AG20443 (cell line): ENCODE data around the gene DHDDS.

Source experiments
- DNase-seq: peaks from one replicate; pipeline ENCODE4 v3.0.0; 2012; ENCODE audit warnings: low spot score, mixed read lengths

The DHDDS gene

DNA sequence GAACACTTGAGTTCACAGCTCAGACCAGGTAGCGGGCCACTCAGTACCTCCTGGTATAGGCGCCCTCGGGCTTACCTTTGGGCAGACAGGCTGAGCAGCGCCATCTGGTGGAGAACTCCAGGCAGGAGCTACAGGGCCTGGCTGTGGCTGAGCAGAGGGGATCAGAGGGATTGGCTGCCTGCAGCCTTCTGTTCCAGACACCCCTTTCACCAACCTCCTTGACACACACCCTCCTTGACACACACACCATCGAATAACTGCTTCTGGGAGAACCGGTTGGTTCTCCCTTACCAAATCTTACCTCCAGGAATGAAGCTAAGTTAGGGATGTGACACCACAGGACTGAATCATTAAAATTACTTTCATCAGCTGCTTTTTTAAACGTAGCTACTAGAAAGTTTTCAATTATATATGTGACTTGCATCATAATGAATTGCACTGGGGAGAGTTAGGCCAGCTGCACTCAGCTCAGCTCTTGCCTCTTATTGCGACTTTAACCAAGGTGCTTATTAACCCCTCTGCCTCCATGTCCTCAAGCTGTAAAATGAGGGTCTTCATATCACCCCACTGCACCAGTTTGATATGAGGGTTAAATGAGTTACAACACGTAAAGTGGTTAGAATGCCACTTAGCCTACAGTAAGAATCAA, 14.9 kb upstream of the DHDDS start:
- DNase-seq: peak; percentile 86

DNA sequence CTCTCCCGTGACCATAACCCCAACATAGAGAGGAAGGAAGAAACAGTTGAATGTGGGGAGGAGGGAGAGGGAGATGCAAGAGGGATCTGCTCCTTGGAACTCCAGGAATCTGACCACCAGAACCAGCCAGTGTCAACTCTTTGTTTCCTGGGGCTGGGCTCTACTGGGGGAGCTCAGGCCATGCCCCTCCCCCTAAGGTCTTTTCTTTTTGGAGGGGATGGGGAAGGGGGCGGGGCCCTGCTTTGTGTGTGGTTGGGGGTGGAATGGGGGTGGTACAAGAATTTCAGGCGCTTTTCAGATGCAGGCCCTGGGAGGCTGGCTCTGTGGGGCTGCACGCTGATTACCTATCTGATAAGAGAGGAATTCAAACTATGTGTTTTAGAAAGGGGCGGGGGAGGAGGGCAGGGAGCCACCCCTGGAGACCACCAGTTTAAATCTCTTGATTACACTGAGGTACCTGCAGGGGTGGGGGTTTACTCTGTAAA, 13.2 kb upstream of the DHDDS start:
- no peak for DNase-seq

DNA sequence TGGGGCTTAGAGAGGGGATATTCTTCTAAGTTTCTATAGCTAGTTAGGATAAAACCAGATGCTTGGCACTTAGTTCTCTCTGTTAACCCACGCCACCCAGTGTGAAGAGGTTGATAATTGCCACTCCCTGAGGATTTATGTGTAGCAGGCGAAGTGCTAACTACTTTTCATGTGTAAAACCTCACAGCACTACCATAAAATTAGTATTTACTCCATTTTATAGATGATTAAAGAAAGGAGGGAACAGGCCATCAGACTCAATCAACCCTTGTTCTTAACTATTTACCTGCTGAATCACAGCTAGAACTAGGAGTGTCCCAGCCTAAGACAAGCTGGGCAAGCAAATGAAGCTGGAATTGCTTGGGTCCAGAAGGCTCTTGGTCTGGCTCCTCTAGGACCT, 12.6 kb upstream of the DHDDS start:
- no peak for DNase-seq

DNA sequence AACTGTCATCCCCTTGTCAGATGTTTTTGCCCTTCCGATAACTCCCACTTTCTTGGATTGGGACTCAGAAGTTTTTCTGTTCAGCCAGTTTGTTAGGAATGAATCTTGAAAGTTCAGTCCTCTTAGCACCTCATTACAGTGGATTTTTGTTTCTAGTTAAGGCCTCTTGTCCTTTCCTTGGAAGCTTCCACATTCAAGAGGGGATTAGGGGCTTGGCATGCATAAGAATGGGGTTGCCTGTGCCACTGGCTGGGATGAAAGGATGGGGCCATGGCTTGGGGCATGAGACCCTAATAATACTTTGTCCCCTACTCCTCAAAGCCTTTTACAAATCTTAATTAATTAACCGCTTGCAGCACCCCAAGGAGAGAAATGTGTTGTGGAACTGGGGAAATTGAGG, 2.4 kb upstream of the DHDDS start:
- no peak for DNase-seq

DNA sequence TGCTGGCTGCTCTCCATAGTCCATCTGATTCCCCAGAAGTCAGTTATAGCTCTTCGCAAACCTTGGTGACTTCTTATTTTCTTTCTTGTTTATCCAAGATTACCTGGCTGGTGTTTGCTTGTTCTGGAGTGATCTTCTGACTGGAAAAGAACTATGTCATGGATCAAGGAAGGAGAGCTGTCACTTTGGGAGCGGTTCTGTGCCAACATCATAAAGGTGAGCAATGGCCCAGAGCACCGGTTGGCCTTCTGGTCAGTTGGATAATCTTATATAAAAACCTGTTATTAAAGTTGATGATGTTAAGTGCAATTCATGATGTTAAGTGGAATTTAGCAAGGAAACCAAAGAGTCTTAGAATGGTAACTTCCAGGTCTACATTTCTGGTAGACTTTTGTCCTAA, 672 bp downstream of the DHDDS start:
- DNase-seq: no peak

DNA sequence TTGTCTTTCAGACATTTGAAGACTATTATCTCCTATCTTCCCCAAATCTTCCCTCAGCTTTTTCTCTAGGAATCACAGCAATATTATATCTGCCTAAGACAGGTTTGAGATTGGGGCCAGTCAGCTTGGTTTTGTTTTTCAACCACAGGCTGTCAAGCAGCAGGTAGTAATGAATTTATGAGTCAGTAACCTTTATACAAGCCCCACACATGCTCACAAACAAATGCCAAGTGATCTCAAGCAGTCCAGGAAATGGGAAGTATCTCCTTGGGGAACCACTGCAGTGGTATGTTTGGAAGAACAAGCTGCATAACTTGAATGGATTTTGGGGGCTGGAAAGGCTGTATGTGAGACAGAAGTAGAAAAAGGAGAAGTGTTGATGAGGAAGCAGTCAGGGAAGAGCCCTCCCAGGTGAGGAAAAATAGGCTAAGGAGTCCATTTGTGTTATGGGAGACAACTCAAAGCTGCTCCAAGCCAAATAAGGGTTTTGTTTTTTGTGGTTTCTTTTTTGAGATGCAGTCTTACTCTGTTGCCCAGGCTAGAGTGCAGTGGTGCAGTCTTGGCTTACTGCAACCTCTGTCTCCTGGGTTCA, 2.1 kb downstream of the DHDDS start:
- DNase-seq: no peak

DNA sequence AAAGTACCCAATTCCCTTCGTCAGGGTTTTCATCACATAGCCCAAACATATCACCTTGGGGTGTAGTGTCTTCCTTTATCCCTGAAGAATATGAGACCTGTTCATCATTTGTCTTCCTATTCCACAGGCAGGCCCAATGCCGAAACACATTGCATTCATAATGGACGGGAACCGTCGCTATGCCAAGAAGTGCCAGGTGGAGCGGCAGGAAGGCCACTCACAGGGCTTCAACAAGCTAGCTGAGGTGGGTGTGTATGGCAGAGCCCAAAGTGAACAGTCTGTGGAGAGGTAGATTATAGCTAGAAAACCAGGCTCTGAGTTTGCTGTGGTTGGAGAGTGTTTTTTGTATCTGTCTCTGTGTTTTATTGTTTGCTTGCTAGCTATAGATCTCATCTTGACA, 5.9 kb downstream of the DHDDS start:
- no peak for DNase-seq

DNA sequence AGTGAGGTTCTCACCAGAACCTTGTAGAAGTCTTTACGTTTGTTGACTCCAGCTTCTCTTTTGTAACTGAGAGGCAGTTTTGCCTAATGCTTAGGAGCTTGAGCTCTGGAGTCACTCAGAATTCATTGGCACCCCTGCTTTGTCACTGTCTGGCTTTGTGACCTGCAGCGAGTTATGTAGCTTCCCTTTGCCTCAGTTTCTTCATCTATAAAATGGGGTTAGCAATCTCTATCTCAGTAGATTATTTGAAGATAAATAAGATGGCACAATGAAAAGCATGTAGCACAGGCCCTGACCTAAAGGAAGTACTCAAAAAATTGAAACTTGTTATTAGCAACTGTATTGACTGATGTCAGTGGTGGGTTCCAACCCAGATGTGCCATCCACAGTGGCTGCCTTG, 8.1 kb downstream of the DHDDS start:
- no peak for DNase-seq

DNA sequence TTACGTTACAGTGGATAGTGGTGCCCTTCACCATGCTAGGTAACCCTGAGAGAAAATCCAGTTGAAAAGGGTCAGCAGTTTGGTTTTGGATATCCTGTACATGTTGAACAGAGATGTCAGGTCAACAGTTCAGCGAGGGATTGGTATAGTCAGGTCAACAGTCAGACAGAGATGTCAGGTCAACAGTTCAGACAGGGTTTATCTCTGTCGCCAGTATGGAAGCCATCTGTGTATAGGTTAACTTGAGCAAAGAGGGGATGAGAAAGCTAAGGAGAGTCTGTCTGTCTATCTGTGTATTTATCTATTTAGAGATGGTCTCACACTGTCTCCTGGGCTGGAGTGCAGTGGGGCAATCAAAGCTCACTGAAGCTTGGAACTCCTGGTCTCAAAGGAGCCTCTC, 17.7 kb downstream of the DHDDS start:
- no peak for DNase-seq

DNA sequence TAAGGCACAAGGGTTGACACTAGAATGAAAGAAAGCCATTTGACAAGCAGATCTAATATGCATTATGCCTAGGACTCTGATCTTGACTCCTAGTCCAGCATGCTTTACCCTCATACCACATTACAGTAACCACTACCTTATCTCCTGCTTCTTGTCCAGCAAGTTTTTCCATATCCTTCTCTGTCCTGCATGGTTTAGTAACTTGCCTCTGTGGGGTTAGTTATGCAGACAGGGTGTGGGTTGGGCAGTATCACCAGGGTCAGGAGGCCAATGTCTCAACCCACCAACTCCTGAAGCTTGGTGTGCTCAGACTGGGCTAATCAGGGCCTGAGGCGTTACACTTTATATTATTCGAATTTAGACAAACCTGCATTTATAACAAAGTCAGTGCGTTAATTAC, 18.8 kb downstream of the DHDDS start:
- DNase-seq: no peak

DNA sequence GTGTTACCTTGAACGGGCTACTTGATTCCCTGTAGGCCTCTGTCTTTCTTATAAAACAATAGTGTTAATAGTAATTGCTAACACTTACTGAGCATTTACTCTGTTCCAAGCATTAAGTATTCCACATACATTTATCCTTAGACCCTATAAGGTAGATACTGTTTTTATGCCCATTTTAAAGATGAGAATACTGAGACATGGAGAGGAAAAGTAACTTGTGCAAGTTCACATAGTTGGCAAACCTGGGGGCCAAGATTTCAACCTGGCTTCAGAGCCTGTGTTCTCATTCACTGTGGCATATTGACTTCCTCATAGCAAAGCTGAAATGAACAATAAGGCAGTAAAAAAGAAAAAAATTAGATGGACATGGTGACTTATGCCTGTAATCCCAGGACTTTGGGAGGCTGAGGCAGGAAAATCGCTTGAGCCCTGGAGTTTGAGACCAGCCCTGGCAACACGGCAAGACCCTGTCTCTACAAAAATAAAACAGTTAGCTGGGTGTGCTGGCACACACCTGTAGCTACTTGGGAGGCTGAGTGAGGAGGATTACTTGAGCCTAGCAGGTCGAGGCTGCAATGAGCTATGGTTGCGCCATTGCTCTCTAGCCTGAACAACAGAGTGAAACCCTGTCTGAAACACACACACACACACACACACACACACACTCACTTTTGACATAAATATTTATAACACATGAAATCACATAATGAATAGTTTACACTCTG, 20.5 kb downstream of the DHDDS start:
- no peak for DNase-seq

DNA sequence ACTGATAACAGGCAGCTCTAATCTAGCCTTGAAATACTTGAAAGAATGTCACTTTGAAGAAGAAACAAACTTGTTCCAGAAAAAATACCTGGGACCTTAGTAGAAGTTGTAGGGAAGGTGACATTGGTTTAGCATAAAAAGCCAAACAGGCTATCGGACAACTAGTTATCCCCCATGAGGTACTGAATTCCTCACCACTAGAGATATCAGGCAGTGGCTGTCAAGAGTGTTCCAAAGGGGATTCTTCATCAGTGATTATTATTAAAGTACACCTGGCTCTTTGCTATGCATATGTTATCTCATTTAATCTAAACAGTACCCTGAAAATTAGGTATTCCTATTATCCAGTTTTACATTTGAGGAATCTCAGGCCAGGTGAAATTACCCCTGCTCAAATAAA, 27.0 kb downstream of the DHDDS start:
- DNase-seq: no peak

DNA sequence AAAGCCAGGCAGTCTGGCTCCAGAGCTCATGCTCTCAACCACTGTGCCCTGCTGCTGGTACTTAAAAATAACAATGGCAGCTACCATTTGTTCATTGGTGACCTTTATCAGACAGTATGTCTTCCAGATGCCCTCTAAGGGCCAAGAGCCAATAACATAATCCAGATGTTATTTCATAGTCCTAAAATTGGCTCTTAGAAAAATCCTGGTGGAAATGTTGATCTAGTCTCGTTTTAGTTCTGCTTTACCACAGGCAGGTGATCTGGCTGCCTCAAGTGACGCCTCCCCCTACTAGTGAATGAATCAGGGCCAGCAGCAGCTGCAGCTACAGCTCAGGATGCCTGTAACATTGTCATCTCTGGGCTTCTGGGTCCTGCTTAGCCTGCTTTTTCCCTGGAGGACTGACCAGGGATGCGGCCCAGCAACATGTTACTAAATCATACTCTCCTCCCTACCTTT, 27.5 kb downstream of the DHDDS start:
- no peak for DNase-seq

DNA sequence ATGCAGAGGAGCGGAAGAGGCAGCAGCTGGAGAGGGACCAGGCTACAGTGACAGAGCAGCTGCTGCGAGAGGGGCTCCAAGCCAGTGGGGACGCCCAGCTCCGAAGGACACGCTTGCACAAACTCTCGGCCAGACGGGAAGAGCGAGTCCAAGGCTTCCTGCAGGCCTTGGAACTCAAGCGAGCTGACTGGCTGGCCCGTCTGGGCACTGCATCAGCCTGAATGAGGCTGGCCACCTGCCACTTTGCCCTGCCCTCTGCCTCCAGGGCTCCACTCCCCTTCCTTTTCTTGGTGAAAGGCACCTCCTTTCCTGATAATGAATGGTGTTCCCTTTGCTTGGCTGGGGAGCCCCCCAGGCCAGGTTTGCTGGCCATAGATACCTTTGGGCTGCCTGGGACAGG, 36.8 kb downstream of the DHDDS start:
- DNase-seq: no peak

DNA sequence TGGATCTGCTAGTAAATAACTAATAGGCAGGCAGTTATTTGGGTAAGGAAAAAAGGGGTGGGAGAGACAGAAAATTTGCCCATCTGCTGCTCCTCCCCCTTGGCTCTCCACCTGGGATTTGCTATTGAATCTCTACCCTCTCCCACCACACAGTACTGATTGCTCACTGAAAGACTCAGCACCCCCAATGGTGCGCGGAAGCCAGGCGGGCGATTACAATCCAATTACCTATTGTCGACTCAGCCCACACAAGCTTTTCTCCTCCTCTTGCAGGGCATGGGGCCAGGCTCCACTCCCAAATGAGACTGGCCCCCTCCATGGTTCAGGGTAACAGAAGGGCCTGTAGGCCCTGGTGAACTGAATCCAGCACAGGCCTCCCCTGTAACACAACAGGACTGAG, 37.4 kb downstream of the DHDDS start:
- DNase-seq: no peak

DNA sequence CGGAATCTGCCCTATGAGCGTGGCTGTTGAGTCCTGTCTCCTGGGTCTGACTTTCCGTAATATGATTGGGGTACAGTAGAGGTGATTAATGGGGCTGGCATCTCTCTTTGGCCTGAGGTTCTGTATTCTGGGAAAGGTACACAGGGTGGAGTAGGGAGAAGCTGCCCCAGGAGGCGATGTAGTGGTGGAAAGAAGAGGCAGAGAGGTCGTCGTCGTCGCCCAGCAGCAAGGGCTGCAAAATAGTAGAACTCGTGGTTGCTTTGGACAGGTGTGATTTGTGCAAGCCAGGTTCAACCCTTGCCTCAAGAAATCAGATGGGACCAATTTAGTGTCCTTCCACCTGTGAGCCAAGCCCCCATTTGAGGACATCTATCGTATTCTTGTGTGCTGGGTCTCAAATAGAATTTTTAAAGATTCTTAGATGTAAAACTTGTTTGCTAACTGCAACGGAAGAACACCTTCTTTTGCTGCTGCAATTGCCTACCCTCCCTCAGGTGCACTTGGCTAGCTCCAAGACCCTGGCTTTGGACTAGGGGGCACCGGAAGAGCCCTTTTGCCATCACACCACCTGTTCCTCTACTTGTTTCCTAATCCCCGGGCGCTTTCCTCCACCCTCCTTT, 38.9 kb downstream of the DHDDS start:
- DNase-seq: no peak

DNA sequence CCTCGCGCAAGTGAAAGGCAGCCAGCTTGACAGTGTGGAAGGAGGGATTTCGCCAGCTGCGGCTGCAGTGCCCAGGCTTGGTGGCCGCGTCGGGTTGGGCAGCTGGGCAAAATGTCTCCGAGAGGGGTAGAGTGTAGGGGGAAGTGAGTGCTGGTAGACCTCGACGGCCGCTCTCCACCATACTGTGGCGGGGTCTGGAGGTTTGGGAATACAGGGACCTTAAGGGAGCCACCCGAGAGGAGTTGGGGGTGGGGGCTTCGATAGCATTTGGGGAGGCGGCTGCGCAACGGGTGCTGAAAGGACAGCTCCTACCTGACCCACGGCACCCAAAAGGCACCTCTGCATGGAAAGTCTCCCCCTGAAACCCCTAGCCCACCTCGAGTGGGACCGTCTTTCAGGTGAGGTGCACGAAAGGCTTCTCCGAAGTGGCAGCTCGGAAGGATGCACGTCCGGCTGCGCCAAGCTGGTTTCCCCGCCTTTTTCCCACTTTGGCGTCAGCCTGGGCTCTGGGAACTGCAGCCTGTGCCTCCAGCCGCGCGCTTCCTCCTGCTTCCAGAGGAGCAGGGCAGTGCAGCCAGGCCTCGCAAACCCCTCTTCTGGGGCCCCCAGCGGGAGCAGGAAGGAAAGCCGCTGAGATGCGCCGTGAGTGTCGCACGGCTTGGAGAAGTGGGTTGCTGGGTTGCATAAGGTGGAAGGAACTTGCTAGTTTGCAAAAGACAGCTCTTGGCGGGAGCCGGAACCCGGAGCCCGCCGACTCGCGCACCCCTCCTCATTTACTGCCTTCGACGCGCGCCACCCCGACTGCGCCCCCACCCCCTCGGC, 39.6 kb downstream of the DHDDS start:
- DNase-seq: peak; percentile 66

DNA sequence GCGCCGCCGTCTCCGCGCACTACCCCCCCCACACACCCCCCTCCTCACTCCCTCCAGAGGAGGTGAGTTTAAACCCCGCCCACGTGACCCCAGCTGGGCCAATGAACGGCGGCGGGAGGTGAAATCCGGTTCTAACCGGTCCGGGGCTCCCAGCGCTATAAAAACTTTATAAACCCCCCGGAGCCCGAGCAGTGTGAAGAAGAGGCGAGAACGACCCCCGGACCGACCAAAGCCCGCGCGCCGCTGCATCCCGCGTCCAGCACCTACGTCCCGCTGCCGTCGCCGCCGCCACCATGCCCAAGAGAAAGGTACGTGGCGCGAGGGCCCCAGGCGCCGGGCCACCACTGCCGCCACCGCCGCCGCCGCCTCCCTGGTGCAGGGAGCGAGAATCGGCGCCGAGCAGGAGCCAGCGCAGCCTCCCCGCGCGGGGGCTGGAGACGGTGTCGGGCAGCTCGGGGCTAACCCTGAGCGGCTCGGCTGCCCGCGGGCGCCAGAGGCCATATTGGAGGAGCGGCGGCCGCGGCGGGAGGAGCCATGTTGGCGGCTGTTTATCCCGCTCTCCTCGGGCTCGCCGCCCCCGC, 40.3 kb downstream of the DHDDS start, which contains the start of gene HMGN2:
TSS of gene HMGN2 (plus strand) at position 121 of the 581 bp plus-strand sequence. CDS start at position 294, 173 bp downstream.
- DNase-seq: peak; percentile 90

DNA sequence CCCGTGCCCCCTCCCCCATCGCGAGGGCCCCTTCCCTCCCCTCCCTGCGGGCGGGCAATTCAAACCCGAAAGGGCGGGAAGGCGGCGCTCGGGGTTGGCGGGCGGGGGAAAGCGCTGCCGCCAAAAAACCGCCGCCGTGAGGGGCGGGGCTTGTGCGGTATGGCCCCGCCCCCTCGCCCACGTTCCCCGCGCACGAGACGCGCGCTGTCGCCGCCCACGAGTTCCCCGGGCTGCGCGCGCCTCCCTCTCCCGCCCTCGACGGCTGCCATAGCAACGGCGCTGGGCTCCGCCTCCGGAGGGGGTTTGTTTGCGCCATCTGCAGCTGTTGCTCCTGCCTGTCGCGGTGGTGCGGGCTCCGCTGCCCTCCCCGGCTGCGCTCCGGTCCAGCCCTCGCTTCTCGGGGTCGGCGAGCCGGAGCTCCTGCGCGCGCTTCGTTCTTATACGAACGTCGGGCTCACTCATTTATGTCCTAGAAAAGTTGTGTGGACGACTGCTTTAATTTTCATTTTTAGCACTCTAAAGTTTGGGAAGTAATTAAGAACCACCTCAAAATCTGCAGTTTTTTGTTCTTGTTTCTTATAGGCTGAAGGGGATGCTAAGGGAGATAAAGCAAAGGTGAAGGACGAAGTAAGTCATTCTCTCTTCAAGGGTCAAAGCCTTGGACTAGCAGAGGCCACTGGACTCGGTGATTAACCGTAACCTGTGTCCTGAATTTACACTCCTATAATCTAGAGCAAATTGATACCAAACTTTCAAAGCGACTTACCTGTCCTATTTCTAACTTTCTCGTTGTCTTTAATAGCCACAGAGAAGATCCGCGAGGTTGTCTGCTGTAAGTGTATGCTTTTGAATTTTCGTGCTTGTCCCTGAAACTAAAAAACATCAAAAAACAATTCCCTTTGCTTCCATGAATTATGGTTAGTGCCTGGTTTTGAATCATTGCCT, 41.1 kb downstream of the DHDDS start:
- DNase-seq: peak; percentile 100

DNA sequence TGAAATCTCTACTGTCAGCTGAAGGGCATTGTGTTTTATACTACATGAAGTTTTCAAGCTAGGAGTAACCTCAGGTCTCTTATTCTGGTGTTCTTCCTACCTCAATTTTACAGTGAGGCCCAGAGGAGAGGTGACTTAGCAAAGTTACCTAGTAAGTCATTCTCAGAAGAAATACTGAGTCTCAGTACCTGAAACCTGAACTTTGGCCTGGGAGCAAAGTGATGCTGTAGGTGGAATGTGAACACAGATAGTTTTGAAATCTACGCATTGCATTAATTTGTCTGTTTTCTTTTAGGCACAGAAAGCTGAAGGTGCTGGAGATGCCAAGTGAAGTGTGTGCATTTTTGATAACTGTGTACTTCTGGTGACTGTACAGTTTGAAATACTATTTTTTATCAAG, 42.7 kb downstream of the DHDDS start:
- no peak for DNase-seq
